ENCODE data around the gene CIAPIN1.
"Not testable (repeated sequence)": the region's sequence is repeated elsewhere in the genome, so short reads cannot be mapped to it uniquely, and the experiment has no call there.

CIAPIN1 gene

DNA sequence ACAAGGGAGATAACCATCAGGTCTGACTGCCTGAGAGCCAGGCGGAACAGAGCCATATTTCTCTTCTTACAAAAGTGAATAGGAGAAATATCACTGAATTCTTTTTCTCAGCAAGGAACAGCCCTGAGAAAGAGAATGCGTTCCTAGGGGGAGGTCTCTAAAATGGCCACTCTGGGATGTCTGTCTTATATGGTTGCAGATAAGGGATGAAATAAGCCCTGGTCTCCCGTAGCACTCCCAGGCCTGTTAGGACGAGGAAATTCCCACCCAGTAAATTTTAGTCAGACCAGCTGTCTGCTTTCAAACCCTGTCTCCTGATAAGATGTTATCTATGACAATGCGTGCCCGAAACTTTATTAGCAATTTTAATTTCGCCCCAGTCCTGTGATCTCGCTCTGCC, 7.2 kb downstream of the CIAPIN1 start:
- not testable (repeated sequence) for DNase-seq

DNA sequence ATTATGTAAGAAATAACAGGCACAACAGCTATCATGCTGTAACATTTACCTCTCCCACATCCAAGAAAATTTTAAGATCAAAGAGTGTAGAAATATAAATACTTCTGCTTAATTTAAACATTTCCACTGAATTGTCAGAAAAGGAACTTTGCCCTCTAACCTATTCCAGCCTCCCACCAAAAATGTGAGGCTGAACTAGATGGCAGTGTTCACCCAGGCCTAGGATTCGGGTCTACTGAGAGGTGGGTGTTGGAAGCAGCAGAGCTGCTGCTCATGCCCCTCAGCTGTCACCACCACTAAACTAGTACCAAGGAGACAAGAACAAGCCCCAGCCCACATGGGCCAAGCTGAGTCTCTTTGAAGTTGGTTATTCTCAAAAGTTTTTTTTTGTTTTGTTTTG, 11.3 kb downstream of the CIAPIN1 start:
- no peak for DNase-seq

DNA sequence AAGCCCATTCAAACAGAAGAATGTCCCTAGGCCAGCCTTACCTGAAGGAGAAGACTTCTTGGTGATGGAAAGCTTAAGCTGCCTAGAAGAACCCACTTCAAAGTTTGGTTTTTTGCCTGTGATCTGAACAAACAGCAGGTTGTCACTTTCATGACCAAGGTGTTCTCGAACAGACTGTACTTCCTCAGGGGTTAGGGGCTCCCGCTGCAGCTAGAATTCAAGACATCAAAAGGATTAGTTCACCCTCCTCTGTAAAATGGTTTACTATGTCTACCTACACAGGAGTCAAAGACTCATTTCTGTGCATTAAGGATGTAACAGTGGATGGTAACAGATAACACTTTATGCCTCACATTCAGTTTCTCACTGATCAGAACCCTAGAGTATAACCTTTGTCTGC, 13.2 kb downstream of the CIAPIN1 start:
- no peak for DNase-seq

DNA sequence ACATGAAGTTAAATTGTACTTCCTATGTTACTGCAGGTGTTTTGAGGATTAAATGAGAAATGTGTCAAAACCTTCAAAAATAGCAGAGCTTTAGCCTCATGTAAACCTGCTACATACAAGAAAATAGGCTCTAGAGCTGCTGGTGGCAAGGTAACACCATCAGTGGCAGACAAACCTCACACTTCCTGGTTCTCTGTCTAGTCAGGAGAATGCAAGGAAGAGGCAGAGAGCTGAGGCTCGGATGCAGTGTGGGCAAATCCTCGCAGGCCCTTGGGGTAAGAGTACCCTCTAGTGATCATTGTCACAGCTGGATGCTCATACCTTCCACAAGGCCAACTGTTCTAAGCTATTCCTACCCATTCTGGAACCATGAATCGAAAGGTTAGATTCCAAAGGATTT, 14.2 kb downstream of the CIAPIN1 start:
- DNase-seq: no peak

DNA sequence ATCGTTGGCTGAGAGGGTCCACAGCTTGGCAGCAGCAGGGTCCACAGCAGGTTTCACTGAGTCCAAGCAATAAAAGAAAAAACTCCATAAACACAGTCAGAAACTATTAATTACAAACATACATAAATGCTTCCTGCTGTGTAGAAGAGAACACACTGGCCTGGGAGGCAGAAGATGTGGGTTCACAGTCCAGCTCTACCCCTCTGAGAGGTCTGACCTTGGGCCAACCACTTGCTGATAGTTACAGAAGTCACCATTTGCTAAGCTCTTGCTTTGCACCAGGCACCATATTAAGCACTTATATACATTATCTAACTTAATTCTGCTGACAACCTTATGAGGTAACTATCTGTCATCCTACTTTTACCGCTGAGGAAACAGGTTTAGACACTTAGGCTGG, 14.7 kb downstream of the CIAPIN1 start:
- DNase-seq: no peak

DNA sequence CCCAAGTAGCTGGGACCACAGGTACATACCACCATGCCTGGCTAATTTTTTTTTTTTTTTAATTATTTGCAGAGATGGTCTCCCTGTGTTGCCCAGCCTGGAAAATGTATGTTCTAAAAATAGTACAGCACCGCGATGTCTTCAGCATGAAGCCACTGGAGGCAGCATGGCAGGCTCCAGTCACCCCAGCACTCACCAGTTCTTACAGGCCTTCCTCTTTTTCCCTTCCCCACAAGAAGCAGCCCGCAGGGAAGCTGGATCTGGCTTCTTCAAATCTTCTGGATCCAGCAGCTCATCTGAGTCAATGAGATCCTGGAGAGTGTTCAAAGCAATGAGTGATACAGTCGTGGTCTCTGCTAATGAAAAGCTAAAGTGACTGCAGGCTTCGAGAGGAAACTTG, 16.2 kb downstream of the CIAPIN1 start:
- DNase-seq: no peak

DNA sequence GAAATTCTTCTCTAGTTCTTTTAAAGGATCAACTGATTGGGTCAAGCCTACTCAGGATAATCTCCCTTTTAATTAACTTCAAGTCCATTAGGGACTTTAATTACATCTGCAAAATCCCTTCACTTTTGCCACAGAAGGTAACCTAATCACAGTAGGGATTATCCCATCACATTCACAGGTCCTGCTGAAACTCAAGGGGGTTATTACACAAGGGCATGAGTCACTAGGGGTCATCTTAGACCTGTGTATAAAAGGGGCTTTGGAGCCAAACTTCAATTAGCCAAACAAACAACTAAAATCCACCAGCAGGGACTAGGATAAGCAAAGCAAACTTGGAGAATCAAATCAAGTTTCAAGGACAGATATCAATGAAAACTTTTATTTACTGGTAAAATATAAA, 19.4 kb downstream of the CIAPIN1 start:
- no peak for DNase-seq

DNA sequence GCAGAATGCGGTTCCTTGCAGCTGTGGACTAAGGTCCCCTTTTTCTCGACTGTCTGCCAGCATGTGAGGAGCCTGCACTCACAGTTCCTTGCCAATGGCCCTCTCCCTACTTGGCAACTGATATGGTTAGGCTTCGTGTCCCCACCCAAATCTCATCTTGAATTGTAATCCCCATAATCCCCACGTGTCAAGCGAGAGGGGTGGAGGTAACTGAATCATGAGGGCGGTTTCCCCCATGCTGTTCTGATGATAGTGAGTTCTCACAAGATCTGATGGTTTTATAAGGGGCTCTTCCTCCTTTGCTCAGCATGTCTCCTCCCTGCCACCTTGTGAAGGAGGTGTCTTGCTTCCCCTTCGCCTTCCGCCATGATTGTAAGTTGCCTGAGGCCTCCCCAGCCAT, 19.9 kb downstream of the CIAPIN1 start:
- DNase-seq: no peak

DNA sequence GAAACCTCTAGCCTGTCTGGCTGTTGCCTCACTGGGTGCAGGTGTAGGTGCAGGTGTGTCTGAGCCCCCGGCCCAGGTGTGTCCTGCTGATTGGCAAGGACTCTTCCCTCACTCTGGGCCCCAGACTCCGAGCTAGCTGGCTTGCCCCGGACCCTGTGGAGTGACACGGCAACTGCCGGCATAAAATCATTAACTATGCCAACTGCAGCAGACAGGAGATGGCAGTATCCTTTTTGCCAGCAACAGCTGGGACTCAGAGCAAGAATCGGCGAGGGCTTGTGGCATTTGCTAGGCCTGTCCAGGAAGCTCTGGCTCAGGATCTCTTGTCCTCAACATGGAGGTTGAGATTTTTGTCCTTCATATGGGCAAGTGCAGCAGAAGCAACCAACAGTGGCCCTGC, 20.8 kb downstream of the CIAPIN1 start:
- DNase-seq: no peak

DNA sequence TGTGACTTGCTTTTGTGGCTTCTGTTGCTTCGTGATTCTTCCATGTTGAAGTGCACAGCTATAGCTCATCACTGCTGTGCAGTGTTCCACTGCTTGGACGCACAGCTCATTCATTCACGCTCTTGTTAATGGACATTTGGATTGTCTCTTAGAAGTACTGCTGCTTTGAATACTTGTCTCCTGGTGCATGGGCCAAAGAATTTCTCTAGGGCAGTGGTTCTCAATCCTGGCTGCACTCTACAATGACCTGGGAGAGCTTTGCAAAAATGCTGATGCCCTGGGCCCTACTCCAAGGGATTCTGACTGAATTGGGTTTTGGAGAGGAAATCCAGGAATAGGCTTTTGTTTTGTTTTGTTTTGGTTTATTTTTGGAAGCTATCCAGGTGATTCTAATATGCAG, 22.6 kb downstream of the CIAPIN1 start:
- DNase-seq: no peak

DNA sequence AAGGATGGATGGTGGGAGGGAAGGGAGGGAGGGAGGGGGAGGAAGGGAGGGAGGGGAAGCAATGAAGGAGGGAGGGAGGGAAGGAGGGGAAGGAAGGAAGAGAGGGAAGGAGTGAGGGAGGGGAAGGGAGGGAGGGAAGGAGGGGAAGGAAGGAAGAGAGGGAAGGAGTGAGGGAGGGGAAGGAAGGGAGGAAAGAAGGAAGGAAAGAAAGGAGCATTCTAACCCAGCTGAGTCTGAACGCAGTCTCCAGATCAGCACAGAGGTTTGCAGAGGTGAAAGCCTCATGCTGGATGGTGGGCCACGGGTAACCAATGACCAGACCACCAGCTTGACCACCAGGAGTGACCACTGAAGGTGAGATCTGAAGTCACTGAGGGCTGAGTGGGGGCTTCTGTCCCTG, 24.0 kb downstream of the CIAPIN1 start:
- no peak for DNase-seq

DNA sequence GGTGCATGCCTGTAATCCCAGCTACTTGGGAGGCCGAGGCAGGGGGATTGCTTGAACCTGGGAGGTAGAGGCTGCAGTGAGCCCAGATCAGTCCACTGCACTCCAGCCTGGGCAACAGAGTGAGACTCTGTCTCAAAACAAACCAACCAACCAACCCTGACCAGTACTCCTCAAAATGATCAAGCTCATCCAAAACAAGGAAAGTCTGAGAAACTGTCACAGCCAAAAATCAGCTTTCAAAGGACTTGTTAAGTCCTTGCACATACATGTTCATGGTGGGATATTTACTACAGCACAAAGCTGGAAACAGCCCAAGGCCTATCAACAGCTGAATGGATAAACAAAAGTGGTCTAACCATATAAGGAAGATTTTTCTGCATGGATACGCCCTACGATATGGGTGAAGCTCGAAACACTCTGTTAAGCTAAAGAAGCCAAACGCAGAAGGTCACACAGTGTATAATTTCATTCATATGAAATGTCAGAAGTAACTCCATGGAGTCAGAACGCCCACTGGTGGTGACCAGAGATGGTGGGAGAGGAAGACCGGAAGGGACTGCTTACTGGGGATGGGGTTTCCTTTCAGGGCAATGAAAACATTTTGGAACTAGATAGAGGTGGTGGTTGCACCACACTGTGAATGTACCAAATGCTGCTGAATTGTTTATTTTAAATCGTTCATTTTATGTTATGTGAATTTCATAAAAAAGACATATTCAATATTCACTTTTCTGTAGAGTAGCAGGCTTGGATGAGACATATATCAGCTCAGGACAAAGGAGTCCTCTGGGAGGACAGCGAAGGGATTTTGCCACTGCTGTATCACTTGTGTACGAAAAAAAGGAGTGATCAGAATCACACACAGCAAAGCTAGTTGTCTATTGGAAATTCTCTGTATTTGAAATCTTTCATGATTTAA, 24.9 kb downstream of the CIAPIN1 start:
- peak; percentile 22 for DNase-seq

DNA sequence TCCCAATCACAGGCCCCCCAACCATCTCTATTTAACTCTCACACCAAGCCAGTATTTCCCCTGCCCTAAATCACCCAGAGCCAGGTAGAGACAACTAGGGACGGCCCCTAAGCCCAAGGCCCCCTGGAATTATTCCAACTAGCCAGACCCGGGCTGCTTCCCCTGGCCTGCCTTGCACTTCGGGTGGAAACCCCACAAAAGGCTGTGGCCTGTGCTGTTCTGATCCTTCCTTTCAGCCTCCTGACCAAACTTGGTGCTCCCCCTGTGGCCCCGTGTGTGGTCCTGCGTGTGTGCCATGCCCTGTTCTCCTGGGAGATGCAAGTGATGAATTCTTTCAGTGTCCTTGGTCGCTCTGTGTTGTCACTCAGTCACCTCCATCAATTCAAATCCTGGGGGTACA, 27.7 kb downstream of the CIAPIN1 start:
- DNase-seq: no peak

DNA sequence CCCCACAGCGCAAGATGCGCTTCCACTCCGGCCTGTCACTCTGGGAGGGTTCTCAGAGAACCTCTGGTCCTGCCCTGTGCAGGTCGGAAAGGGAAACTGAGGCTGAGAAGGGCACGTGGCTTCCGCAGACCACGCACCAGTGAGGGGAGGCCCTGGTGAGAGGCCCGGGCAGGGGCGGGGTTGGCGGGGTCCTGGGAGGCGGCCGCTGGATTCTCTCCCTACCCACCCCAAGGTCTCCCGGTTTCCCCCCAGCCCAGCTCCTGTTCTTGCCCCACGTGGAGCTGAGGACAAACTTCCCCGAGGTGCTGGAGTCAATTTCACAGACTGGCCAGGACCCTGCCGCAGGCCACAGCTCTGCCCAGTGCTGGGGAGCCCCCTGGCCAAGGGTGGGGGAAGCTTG, 31.1 kb downstream of the CIAPIN1 start:
- no peak for DNase-seq

DNA sequence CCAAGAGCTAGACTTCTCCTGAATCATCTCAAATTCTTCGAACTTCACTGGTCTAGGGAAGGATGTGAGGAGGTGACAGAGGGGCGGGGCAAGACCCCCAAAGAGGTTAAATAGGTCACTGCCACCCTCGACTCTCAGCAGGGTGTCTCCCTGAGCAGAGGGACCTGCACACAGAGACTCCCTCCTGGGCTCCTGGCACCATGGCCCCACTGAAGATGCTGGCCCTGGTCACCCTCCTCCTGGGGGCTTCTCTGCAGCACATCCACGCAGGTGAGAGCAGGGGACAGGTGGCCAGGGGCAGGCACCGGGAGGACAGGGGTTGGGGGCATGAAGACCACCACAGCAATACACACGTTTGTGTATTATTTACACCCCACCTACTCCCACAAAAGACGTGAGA, 33.5 kb downstream of the CIAPIN1 start:
- no peak for DNase-seq

DNA sequence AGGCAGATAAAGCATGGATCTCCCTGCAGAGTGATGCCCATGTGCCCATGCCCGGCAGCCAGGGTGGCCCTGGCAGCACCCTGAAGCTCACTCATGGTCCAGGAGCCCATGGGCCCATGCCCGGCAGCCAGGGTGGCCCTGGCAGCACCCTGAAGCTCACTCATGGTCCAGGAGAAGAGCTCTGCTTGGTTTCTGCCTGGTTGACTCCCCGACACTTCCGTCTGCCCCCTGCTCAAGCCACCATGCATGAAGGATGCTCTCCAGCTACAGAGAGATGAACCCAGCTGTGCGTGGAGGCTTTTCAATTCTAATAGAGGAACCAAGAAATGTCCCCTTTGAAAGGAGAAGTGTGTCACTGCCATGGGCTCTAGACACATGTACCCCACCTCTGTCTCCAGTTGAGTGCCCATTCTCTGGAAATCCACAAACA, 33.9 kb downstream of the CIAPIN1 start:
- no peak for DNase-seq

DNA sequence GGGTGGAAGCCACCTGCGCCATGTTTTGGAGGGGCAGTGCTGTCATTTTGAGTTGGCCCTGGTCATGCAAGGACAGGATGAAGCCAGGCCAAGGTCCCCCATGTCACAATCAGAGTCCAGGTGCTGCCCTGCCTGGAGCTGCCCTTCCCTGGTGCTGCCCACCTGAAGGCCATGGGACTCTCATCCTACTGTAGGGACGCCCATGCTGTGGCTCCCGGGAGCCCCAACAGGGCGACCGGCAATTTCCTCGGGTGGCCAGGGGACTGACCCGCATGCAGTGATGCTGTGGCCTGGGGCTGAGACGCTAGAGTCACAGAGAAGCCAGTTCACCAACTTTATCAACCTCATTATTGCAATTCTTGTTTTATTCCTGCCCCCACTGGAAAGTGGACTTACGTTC, 34.6 kb downstream of the CIAPIN1 start:
- DNase-seq: no peak

DNA sequence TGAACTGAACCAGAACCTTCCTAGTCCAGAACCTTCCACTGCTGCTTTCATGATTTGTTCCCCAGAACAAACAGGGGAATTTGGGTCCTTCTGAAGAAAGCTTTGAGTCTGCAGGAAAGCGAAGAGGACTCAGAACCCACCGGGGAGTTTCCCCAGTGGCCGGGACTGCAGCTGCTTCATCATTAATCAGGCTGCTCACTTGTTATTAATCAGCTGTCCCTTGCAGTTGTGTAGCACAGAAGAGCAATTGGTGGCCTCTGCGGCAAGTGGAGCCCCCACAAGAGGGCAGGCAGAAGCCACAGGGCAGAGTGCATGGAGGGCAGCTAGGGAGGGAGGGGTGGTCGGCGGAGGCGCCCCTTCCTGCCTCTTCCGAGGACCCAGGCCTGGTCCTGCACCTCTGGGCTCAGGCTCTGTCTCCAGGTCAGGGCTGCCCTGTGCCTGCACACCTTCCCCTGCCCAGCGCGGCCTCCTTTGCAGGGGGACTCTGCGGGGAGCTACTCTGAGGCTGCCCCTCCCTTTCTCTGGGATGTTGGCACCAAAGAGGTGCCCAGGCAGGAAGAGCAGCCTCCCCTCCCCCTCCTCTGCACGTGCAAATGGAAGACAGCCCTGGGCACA, 35.7 kb downstream of the CIAPIN1 start:
- no peak for DNase-seq

DNA sequence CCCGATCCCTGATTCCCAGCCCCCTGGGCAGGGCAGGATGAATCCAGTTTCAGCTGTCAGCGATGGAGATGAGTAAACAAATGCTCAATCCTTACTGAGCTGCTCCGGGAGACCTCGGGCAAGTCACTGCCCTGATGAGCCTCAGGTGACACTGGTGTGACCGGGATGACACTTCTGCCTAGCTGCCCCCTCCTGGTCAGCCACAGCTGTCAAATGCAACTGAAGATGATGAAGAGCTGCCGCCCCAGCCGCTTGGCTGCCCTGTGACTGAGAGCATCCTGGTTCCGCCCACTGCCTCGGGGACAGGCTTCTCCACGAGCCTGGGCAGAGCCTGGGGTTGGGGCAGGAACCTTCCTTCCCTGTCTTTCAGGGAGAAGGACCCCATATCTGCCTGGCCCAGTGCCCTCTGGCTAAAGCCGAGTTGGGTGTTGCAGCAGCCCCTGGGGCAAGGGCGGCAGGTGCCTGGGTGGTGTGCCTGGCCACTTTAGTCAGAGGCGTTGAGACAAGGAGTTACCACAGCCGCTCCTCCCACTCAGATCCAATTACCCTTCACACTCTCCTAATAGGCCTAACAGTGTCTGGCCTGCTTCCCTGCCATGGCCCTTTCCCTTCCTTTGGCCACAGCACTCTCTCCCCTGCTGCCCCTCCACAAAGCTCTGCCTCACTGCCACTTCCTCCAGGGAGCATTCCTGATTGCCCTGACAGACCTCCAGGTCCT, 37.2 kb downstream of the CIAPIN1 start:
- DNase-seq: no peak

DNA sequence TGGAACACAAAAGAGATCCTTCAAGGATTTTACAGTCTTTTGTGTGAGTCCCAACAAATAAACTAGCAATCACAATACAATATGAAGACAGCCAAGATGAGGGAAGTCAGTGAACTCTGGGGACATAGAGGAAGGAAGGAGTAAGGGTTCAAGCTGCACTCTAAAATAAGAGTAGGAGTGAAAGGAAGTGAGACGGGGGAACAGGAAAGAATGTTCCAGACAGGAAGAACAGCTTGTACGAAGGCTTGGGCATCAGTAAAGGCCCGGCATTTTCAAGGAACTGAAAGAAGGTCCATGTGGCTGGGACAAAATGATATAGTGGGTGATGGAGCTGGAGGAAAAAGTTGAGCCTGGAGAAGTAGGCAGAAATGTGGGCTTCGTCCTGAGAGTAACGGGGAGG, 38.1 kb downstream of the CIAPIN1 start:
- DNase-seq: no peak

DNA sequence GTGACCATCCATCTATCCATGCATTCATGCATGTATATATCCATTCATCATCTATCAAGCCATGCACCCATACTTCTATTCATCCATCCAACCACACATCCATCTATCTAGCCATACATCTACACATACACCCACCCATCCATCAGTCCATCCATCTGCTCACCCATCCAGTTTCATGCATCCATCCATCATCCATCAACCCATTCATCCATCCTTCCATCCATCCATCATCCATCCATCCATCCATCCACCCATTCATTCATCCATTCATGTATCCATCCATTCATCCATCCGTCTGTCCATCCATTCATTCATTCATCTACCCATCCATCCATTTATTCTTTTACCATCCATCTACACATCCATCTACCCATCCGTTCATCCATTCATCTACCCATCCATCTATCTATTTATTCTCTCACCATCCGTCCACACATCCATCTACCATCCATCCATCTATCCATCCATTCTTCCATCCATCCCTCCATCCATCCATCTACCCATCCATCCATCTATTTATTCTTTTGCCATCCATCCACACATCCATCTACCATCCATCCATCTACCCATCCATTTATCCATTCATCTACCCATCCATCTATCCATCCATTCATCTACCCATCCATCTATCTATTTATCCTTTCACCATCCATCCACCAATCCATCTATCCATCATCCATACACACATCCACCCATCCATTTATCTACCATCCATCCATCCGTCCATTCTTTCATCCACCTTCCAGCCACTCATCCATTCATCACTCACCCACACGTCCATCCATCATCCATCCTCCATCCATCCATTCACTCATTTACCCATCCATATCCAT, 39.4 kb downstream of the CIAPIN1 start:
- DNase-seq: no peak

DNA sequence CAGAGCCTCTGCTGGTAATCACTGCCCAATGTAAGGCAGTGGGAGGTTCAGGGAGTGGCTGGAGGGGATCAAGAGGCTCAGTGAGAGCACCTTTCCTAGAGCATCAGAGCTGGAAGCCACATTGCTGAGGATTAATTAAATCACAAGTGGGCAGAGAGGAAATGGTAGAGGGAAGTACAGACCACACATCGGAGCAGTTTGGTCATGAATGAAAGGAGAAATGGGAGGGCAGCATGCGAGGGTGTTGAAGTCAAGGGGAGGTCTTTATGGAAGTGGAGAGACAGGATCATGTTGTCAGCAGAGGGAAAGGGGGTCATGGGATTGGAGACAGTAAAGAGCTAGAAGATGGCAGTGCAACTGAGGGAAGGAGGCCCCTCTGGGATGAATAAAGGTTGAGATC, 40.3 kb downstream of the CIAPIN1 start:
- DNase-seq: no peak

DNA sequence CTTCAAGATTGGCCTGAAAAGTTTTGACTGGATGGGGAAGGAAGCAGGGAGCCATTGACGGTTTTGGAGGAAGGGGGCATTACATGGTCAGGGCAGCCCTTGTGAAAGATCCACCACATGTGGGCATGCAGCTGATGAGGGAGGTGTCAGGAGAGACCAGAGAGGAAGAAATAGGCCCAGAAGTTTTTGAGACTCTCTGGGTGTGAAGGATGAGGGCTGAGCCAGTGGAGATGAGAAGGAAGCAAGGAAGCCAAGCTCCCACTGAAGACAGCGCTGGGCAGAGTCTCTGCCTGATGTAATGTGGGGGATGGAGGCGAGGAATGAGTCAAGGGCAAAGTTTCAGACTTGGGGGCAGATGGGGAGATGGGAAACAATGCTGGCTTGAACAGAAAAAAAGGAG, 42.1 kb downstream of the CIAPIN1 start:
- no peak for DNase-seq
